Measurements from ENCODE around the gene MAPT.
"Not testable (repeated sequence)": the region's sequence is repeated elsewhere in the genome, so short reads cannot be mapped to it uniquely, and the experiment has no call there.

MAPT gene

DNA sequence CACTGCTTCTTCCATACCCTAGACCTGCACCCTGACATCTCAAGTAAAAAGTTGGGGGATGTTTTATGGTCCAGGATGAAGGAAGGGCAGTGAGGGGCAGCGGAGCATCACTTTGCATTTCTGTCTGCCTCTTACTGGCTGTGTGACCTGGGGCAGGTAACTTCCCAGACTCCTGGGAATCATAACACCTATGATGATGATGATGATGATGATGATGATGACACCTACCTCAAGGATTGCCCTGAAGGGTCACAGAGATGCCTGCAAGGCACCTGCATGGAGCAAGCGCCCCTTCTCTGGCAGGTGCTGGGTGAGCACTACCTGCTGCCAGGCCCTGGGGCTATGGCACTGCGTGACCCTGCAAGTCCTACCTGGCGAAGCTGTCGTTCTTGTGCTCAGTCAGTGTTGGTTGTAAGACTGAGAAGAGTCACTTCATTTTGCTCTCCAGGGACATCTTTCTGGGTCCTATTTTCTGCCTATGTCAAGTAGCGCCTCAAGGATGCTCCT lies 58.5 kb downstream of the MAPT start:
- DNase-seq (ENCODE audit: low read depth in 2 of 2): no peak

DNA sequence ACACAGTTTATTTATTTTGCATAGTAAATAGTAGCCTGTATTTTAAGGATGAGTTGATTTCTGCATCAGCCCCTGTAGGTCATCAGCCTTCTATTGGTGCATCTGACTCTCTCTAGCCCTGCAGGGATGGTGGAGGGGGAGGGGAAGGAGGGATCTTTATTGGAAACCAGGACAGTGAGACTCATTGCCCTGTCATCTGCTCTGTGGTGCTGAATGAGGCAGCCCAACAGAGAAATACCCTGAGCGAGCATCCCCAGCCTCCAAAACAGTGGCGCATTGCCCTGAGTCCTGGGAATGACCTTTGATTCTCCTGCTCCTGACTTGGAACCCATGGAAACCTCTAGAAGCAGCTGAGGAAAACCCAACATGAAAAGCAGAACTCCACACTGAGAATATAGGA lies 59.2 kb downstream of the MAPT start:
- DNase-seq (ENCODE audit: low read depth in 2 of 2): no peak

DNA sequence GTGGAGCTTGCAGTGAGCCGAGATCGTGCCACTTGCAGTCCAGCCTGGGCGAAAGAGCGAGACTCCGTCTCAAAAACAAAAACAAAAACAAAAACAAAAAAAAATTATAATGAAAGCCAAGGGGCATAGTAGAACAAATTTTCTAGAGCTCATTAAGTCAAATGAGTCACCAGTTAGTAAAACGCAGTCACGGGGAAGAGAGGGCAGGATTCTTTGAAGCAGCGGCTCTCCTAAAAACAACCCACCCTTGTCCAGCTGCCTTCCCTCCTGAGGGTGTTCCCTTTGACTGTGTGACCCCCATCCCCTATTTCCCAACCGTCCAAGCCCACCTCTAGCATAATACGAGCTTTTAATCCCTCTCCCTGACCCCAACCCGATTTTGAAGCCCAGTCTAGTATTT lies 60.6 kb downstream of the MAPT start:
- DNase-seq (ENCODE audit: low read depth in 2 of 2): no peak

DNA sequence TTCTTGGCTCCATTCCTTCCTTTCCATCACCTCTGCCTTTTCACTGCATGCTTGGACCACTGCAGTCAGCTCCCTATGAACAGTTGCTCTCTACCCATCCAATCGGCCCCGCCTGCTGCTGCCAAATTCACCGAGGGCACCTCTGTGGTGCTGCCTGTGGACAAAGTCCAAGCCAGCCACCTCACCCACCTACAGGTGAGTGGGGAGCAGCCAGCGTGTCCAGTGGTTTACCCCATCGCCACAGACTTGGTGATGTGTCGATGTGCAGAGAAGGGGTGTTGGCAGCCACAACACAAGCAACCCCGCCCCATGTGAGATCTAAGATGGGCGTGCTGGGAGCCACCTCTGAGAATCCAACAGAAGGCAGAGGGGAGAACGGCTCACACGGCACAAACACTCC lies 61.0 kb downstream of the MAPT start:
- DNase-seq (ENCODE audit: low read depth in 2 of 2): no peak

DNA sequence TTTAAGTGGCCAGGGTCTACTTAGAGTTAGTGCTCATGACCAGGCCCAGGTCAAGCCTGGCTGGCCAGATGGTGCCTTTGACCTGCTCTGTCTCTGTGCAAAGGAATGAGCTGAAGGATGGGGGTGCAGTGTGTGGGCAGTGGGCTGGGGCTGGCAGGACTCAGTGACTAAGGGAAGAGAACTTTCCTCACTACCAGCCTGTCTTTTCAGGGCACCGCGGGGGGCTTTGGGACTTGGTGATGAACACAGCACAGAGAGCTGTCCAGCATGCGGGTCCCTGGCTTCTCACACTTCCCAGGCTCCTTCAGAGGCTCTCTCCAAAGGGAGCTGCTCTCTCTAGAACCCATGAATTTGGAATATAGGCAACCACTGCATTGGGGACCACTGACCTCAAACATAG lies 61.7 kb downstream of the MAPT start:
- DNase-seq (ENCODE audit: low read depth in 2 of 2): no peak

DNA sequence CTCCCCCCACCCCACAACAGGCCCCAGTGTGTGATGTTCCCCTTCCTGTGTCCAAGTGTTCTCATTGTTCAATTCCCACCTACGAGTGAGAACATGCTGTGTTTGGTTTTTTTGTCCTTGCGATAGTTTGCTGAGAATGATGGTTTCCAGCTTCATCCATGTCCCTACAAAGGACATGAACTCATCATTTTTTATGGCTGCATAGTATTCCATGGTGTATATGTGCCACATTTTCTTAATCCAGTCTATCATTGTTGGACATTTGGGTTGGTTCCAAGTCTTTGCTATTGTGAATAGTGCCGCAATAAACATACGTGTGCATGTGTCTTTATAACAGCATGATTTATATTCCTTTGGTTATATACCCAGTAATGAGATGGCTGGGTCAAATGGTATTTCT lies 62.4 kb downstream of the MAPT start:
- not testable (repeated sequence) for DNase-seq (ENCODE audit: low read depth in 2 of 2)

DNA sequence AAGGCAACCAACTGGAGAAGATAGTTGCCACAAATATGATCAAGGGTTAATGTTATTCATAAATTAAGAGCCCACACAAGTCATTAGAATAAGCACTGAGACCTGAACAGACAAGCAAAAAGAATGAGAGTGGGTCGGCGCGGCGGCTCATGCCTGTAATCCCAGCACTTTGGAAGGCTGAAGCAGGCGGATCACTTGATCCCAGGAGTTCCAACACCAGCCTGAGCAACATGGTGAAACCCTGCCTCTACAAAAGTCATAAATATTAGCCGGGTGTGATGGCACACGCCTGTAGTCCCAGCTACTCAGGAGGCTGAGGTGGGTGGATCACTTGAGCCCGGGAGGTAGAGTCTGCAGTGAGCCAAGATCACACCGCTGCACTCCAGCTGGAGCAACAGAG lies 64.0 kb downstream of the MAPT start:
- DNase-seq (ENCODE audit: low read depth in 2 of 2): no peak

DNA sequence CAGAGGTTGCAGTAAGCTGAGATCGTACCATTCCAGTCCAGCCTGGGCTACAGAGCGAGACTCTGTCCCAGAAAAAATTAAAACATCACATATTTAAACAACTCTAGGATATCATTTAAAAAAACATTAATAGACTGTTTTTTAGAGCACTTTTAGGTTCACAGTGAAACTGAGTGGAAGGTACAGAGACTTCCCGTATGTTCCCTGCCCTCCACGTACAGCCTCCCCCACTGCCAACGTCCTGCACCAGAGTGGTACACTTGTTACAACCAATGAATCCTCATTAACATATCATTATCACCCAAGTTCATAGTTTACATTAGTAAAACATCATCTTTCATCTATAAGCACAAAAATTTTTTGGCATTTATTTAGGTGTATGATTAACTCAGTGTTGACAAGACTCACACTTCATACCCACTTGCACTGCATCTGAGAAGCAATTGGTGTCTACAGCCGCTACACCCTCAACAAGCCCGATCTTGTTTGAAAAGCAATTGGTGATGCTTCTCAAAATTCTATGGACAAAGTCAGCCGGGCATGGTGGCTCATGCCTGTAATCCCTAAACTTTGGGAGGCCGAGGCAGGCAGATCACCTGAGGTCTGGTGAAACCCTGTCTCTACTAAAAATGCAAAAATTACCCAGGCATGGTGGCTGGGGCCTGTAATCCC lies 64.8 kb downstream of the MAPT start:
- no peak for DNase-seq (ENCODE audit: low read depth in 2 of 2)

DNA sequence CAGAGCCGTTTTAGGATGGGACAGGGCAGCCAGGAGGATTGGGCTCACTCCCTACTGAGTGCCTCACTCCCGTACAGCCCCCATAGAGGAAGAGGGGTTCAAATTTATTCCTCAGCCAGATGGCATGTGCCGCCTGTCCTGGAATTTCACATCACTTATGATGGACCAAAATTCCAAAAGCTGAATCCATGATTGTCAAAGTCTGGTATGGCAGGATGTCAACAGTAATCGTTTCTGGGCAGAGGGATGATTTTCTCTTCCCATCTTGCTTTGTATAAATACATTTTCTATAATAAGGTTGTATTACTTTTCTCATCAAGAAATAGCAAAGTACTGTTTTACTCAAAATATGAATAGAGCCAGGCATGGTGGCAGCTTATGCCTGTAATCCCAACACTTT lies 66.0 kb downstream of the MAPT start:
- DNase-seq (ENCODE audit: low read depth in 2 of 2): no peak

DNA sequence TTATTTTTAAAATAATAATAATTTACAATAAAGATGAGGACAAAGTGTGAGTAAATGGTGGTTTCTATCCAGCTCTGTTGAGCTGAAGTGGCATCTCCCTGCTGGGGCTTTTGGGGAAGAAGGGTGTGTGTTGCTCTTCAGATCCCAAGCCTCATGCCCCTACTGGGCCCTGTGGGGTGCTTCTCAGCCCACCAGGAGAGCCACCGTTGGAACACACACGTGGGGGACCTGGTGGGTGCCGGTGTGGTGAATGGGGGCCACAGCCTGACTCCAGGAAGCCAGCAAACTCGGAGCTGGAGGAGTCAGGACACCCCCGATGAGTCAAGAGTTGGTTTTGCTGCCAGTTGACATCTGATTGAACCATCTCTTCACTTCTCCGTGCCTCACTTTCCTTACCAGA lies 66.9 kb downstream of the MAPT start:
- DNase-seq (ENCODE audit: low read depth in 2 of 2): no peak

DNA sequence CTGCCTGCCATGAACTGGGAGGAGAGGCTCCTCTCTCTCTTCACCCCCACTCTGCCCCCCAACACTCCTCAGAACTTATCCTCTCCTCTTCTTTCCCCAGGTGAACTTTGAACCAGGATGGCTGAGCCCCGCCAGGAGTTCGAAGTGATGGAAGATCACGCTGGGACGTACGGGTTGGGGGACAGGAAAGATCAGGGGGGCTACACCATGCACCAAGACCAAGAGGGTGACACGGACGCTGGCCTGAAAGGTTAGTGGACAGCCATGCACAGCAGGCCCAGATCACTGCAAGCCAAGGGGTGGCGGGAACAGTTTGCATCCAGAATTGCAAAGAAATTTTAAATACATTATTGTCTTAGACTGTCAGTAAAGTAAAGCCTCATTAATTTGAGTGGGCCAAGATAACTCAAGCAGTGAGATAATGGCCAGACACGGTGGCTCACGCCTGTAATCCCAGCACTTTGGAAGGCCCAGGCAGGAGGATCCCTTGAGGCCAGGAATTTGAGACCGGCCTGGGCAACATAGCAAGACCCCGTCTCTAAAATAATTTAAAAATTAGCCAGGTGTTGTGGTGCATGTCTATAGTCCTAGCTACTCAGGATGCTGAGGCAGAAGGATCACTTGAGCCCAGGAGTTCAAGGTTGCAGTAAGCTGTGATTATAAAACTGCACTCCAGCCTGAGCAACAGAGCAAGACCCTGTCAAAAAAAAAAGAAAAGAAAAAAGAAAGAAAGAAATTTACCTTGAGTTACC lies 68.0 kb downstream of the MAPT start:
- DNase-seq (ENCODE audit: low read depth in 2 of 2): no peak

DNA sequence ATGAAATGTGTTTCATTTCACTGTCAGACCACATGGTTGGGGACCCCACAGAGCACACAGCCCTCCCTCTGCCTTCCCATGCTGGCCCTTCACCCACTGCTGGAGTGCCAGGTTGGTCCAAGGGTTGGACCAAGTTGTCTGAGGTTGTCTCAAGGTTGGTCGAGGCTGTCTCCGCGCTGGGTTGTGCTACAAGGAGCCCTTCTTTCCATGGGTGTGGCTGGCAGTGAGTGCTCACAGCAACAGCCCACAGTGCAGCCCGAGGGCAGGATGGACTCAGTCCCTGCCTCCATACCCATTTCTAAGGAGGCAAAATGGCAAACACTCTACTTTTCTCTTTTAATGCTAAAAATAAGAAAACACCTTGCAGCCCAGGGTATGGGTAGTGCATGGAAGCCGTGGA lies 68.9 kb downstream of the MAPT start:
- no peak for DNase-seq (ENCODE audit: low read depth in 2 of 2)

DNA sequence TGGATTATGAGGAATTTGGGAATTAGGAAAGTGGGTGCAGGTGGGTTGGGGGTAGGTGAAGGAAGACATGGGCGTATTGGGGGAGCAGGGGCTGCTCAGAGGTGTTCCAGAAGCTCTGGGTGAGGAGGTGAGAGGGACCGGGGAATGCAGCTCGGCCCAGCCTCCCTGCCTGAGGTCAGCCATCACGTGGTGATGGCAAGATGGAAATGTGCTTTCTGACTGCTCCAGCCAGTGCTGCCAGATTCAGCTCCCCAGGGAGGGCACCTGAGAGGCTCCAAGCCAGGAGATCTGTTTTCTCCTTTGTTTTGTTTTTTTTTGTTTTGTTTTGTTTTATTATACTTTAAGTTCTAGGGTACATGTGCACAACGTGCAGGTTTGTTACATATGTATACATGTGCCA lies 69.5 kb downstream of the MAPT start:
- no peak for DNase-seq (ENCODE audit: low read depth in 2 of 2)

DNA sequence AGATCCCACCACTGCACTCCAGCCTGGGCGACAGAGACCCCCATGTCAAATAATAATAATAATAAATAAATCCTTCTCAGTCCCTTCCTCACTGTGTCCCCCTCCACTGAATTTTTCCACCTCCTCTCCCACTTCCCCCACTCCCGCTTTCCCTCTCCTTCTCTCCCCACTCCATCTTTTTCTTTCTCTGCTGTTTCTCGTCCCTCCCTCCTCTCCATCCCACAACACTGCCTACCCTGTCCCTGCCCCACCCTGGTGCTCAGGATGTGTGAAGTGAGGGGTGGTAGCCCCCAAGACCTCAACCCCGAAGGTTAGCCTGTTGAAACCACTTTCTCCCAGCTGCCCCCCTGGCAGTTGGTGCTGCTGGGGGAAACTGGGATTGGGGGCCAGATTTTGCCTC lies 70.3 kb downstream of the MAPT start:
- no peak for DNase-seq (ENCODE audit: low read depth in 2 of 2)

DNA sequence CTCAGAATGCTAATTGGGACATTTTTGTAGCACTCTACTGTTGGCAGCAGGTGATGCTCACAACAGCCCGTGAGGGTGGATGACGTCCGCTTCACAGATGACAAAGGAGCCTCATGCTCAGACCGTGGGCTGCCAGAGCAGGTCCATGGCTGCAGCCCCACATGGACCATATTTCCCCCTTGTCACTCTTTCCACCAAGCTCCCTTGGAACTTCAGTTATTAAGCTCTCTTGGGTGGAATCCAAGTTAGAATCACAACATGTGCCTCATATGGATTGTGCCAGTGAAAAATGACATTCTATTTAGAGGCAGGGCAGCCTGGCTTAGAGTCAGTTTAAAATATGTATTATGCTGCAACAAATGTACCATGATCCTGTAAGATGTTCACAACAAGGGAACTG lies 71.5 kb downstream of the MAPT start:
- no peak for DNase-seq (ENCODE audit: low read depth in 2 of 2)

DNA sequence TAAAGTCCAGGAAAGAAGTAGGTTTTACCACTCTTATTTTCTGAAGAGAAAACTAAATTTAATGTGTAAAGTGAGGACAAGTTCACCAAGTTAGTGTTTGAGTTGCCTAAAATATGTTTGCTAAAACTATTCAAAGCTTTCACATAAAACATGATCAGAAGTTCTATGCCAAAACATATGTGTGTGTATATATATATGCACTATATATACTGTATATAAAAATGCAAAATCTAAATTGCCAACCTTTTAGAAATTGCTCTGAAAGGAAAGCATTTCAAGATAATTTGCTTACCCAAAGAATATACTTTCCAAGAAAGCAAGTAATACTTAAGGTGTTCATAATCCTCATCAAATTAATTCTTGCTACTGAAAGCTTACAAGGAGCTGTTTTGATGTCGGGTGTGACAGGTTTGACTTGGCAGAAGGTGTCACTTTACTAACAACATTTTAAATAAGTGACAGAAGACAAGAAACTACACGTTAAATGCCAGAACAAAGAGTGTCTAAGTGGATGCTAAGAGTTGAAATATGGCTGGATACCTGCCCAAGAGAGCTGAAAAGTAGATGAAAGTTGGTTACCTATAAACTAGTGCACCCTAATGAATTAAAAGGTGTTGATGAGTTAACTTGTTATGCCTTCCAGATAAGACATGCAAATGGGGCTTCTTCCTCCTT lies 72.4 kb downstream of the MAPT start:
- DNase-seq (ENCODE audit: low read depth in 2 of 2): no peak

DNA sequence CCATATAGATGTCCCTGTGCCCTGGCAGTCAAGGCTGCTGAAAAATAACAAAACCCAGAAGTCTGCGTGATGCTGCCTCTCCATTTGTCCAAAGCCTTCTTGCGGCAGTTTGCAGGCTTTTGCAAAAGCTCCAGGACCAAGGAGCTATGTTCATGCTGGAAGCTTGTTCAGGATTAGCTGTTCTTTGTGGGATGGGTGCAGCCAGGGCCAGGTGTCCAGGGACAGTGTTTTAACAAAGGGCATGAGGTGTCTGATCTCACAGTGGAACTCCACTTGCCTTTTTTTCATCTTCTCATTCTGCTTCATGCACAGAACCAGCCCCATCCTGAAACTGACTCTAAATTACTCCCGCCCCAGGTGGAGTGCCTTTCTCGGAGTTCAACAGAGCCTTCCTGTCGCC lies 73.0 kb downstream of the MAPT start:
- no peak for DNase-seq (ENCODE audit: low read depth in 2 of 2)

DNA sequence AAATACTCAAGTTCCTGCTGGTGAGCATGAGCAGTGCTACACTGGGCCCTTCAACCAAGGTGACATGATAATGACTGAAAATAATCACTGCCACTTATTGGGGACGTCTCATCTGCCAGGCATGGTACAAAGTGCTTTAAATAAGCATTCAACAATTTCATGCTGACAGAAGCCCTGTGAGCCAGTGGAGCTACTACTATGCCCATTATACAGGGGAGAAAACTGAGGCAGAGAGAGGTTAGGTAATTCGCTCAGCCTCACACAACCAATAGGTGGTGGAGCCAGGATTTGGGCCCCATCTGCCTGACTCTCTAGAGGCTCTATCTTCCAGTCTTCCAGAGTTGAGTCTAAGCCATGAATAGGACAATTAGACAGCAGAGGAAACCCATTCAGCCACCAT lies 74.4 kb downstream of the MAPT start:
- DNase-seq (ENCODE audit: low read depth in 2 of 2): no peak

DNA sequence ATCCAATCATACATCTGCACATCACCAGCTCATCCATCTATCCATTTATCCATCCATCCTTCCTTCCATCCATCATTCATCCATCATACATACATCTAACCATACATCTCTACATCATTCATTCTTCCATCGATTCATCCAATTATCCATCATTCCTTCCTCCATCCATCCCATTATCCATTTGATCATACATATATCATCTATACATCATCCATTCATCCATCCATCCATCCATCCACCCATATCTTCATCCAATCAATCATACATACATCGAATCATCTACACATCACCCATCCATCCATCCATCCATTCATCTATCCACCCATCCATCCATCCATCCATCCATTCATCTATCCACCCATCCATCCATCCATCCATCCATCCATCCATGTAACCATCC lies 75.4 kb downstream of the MAPT start:
- DNase-seq (ENCODE audit: low read depth in 2 of 2): no peak

DNA sequence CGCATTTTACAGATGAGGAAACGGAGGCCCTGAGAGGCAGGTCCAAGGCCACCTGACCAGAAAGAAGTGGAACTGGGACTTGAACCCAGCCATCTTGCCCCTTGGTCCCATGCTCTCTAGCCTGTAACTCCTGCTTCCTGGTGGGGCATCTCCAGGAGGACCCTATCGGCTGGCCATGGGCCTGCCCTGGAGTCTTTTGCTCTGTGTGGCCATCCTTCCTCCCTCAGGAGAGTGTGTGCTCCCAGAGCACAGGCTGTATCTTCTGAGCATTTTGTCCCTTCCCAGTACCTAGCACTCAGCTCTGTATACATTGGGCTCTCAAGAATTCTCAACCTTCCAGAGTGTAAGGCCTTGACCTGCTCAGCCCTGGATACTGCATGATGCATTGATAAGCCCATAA lies 76.3 kb downstream of the MAPT start:
- DNase-seq (ENCODE audit: low read depth in 2 of 2): no peak

DNA sequence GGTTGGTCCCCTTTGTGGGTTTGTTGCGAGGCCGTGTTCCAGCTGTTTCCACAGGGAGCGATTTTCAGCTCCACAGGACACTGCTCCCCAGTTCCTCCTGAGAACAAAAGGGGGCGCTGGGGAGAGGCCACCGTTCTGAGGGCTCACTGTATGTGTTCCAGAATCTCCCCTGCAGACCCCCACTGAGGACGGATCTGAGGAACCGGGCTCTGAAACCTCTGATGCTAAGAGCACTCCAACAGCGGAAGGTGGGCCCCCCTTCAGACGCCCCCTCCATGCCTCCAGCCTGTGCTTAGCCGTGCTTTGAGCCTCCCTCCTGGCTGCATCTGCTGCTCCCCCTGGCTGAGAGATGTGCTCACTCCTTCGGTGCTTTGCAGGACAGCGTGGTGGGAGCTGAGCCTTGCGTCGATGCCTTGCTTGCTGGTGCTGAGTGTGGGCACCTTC lies 77.4 kb downstream of the MAPT start:
- no peak for DNase-seq (ENCODE audit: low read depth in 2 of 2)

DNA sequence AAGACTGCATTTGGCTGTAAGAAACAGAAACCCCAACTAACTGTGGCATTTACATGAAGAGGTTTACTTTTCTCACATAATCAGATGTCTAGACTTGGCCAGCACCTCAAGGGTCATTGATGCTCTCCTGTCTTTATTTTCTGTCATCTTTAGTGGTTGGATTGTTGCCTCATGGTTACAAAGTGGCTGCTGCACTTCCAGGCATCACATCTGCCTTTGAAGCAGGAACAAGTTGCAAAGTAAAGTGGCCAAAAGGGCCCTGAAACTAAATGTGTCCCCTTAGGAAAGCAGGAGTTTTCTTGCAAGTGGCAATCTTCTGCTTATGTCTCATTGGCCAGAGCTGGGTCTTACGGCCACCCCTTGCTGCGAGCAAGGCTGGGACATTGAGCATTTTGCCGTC lies 78.2 kb downstream of the MAPT start:
- no peak for DNase-seq (ENCODE audit: low read depth in 2 of 2)
